Measurements from ENCODE around the gene VPS37B.
"Not testable (repeated sequence)": the region's sequence is repeated elsewhere in the genome, so short reads cannot be mapped to it uniquely, and the experiment has no call there.

DNA sequence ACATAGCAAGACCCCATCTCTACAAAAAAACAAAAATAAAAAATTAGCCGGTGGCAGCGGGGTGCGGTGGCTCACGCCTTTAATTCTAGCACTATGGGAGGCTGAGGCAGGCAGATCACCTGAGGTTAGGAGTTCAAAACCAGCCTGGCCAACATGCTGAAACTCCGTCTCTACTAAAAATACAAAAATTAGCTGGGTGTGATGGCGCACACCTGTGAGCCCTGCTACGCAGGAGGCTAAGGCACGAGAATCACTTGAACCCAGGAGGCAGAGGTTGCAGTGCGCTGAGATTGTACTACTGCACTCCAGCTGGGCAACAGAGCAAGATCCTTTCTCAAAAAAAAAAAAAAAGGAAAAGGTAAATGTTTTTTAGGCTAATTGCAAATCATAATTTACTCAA lies 3.2 kb downstream of the VPS37B start:
- not testable (repeated sequence) for TF ChIP-seq POLR2A (IDR thresholded peaks at IDR 0.05; ENCODE audit: low read depth, low read length); TAF1 (IDR thresholded peaks at IDR 0.05; ENCODE audit: borderline replicate concordance, low read depth, low read length); POLR2AphosphoS5 (IDR thresholded peaks at IDR 0.05; ENCODE audit: low read depth, low read length)

All from GM12892 (cell line).